GM18519 (cell line): ENCODE measurements around the gene MID2.
A peak's percentile ranks its signal among the peaks of the same experiment; 100 is the strongest.
"Not testable (repeated sequence)": the region's sequence is repeated elsewhere in the genome, so short reads cannot be mapped to it uniquely, and the experiment has no call there.

Source experiments
- ATAC-seq: cut with Tn5 transposase; IDR thresholded peaks from one replicate; pipeline ENCODE4 v1.9.1; 2021; ENCODE audit warnings: mild to moderate bottlenecking, moderate library complexity; ENCODE audit not compliant: unreplicated experiment, low FRiP score

The MID2 gene

GRCh38 chrX:107825698-107826237 is at the start of gene MID2:
TSS of gene MID2 (plus strand) at chrX:107825866. CDS start at chrX:107826427, 561 bp downstream.
- no peak for ATAC-seq

GRCh38 chrX:107776649-107777535 is 48.8 kb upstream of the MID2 start:
- ATAC-seq = peak; percentile 72

DNA sequence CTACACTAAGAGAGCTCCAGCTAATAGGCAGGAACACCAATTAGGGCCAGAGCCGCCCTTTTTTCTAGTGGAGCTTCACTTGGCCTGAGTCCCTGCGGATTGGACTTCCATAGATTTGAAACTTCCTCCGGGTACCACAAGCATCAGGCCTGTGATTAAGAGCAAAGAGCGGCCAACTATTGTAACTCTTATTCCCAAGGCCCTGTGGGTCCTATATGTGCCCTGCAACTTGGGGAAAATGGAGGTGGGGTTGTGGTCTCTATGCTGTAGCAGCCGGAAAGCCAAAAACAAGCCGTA is 48.2 kb upstream of the MID2 start, which contains the start of gene NCBP2L:
NCBP2L (plus strand) TSS at position 198 of the 297 bp plus-strand sequence. CDS start 16,488 bp downstream, outside the sequence.
- ATAC-seq = no peak

DNA sequence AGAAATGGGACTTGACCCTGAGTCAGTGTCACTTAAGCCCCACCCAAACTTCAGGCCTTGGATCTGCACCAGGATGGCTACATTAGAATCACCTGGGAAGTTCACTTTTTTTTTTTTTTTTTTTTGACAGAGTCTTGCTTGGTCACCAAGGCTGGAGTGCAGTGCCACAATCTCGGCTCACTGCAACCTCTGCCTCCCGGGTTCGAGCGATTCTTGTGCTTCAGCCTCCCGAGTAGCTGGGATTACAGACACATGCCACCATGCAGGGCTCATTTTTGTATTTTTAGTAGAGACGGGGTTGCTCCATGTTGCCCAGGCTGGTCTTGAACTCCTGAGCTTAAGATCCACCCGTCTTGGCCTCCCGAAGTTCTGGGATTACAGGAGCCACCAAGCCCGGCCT is 45.1 kb upstream of the MID2 start:
- ATAC-seq = no peak

- ATAC-seq = no peak
Observed at GRCh38 chrX:107787827-107788226, 37.8 kb upstream of the MID2 start.

DNA sequence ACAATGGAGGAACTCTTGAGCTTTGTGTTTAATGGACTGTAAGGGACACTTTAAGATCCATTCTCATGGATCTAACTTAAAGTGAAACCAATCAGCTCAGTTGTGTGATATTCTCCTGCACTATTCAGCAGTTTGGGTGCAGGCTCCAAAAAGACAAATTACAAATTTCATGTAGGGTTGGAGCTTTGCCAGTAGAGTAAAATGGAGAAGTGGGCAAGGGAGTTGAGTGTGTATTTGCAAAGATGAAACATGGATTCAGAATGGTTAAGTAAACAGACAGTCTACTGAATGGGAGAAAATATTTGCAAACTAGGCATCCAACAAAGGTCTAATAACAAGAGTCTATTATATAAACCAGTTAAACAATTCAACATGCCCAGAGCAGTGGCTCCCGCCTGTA is 21.2 kb upstream of the MID2 start:
- no peak for ATAC-seq

GRCh38 chrX:107805179-107805578 is 20.5 kb upstream of the MID2 start:
- ATAC-seq = no peak

- not testable (repeated sequence) for ATAC-seq
Observed at GRCh38 chrX:107810053-107810452, 15.6 kb upstream of the MID2 start.

- ATAC-seq = no peak
Observed at GRCh38 chrX:107818900-107819521, 6.7 kb upstream of the MID2 start.

DNA sequence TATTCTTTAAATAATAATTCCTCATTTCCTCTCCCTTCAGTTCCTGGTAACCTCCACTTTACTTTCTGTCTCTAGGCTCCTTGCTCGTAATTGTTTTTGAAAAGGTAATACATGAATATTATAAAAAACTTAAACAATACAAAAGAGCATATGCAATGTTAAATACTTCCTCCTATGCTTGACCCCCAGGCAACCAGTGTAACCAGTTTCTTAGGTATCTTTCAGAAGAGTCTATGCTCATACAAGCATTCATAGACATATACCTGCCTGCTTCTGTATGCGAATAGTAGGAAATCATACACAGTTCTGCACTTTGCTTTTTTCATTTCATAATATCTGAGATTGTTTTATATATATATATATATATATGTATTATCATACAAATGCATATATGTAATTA is 2.6 kb upstream of the MID2 start:
- no peak for ATAC-seq

DNA sequence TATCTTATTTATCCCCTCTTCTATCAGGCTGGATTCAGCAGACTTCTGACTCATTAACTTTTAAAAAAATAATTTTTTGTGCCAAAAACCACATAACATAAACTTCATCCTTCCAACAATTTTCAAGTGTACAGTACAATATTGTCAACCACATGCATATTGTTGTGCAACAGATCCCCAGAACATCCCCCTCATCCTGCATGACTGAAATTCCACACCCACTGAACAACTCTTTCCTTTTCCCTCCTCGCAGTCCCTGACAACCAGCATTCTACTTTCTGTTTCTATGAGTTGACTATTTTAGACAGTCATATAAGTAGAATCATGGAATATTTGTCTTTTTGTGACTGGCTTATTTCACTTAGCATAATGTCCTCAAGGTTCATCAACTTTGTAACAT is 2.2 kb upstream of the MID2 start:
- ATAC-seq = no peak

DNA sequence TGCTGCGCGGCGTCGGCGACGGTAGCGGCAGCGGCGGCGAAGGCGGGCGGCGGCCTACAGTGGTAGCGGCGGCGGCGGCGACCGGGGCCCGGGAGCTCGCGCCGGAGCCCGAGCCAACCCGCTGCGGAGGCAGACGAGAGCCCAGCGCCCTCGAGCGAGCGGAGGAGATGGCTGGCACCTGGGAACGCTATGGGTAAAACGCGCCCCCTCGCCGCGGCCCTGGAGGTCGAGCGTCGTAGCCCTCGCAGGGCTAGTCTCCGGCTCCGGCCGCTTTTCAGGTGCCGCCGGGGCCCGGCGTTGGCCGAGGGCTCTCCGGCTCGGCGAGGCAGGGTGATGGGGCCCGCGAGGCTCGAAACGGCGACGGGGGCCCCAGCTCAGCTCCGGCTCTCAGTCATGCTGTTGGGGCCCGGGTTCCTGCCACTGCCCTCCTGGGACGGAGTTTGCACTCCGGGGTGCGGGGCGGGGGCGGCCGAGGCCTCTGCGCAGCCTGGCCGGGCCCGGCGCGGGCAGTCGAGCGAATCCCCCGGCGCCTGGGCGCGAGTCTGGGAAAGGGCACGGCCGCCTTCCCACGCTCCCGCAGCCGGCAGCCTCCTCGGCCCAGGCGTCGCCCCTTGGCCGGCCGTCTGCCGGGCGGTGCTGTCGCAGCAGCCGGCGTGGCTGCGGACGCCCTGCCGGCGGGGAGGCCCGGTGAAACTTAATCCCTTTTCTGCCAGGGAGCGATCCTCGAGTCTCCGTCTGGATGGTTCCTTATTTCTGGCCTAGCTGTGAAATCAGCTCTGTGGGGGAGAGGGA is 768 bp downstream of the MID2 start:
- ATAC-seq = no peak

DNA sequence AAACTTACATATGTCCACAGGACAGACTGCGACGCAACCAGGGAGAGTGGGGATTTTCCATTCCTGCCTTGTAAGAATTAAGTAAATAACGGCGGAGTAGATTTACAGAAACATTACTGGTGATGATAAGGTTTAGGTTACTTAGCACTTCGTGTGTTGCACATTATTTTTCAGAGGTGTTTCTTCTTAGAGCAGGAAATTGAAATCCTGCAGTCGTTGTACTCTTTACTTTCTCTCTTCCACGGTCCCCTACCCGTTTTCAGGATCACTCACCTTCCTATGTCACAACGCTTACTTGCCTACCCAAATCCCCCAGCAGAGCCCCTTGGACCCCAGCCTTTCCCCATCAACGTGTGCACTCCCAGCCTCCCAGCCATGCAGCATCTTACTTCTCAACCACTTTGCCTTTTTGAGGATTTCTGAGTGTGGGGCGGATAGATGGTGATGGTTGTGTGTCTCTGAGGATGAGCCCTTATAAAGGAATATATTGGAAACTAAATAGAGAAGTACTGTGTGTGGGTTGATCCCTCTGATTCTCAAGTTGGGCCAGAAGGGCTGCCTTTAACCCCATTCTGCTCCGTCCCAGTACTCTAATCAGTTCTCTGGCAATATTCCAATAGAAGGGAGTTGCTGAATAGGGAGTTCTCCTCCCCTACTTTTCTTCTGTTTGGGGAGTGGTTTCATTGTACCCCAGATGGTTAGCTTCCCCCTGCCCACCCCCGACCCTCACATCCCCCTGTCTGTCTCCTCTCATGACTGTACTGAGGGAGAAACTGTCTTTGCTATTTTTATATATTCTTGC is 1.6 kb downstream of the MID2 start:
- no peak for ATAC-seq

- no peak for ATAC-seq
Observed at GRCh38 chrX:107827852-107828251, 2.2 kb downstream of the MID2 start.

GRCh38 chrX:107829878-107830277 is 4.2 kb downstream of the MID2 start:
- ATAC-seq = no peak

GRCh38 chrX:107831071-107831730 is 5.5 kb downstream of the MID2 start:
- no peak for ATAC-seq

DNA sequence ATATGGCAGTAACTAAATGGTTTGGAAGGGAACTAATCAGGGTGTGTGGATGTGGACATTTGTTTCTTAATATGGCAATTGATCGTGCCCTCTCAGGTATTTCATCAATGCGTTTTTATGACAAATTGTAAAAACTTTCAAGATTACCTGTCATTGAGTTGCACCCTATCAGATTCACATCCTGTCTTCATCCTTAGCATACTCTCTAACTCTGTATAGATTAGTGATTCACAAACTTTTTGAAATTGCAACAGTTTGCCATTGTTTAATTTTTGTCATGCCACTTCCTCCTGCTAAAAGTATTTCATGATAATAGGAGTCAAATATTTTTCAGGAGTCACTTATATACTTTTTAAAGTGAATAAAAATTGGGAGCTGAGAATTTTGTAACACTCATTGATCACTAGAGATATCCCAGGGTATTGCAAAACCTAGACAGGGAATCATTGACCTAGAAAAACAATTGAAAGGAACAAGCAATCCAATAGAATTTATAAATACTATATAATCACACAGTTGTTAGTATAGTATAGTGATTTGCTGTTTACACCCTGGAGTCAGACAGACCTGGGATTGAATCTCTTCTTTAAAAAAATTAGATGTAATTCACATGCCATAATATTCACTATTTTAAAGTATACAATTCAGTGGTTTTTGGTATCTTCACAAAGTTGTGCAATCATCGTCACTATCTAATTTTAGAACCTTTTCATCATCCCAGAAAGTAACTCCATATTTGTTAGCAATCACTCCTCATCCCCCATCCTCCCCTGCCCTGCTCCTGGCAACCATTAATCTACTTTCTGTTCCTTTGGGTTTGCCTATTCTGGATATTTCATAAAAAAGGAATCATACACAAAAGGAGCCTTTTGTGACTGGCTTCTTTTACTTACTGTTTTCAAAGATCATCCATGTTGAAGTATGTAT is 8.9 kb downstream of the MID2 start:
- ATAC-seq = no peak

DNA sequence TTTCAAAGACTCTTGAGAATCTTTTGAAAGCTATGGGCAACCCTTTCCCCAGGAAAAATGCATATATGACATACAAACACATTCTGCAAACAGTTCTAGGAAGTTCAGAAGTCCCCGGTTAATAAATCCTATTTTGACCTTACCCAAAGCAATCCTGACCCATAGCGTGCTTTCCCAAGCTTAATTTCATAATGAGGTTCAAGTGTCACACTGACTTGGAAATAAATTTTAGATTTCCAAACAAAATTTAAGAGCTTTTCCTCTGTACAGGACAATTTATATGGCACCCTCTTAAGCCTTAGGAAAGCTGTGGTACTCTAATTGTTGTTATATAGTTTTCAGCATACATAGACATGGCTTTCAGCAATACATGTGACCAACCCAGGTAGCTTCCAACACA is 11.3 kb downstream of the MID2 start:
- no peak for ATAC-seq

DNA sequence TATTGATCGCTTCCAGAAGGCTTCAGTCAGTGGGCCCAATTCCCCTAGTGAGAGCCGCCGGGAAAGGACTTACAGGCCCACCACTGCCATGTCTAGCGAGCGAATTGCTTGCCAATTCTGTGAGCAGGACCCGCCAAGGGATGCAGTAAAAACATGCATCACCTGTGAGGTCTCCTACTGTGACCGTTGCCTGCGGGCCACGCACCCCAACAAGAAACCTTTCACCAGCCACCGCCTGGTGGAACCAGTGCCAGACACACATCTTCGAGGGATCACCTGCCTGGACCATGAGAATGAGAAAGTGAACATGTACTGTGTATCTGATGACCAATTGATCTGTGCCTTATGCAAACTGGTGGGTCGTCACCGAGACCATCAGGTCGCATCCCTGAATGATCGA is 15.3 kb downstream of the MID2 start:
- ATAC-seq = no peak
